A673 (cell line): Measurements from ENCODE around the gene UBE2L5. TPM values are rescaled to one million over a fixed set of nuclear protein-coding genes. Genes with fewer than 3 reads are reported as not detected.

ENCODE experiments used
- BruUV-seq: library from RNA; stranded (reverse); fragments of 400-500 nt; replicated peaks from 2 replicates; lab custom pipeline; 2021; lab: Mats Ljungman, UMichigan
- CTCF ChIA-PET: fragments of 300-600 bp; sonication (Branson Sonifier 250); formaldehyde crosslinking; loops from one replicate; lab custom pipeline; 2022; ENCODE audit warnings: antibody characterized with exemption; lab: Charles Lee
- POLR2A ChIA-PET: fragments of 300-600 bp; sonication (Branson Sonifier 250); formaldehyde crosslinking; loops from one replicate; lab custom pipeline; 2022; ENCODE audit warnings: antibody characterized with exemption; ENCODE audit not compliant: low non-redundant PET; lab: Charles Lee
- DNase-seq: peaks from one replicate; pipeline ENCODE4 v3.0.0-alpha.2; 2015; ENCODE audit warnings: low spot score
- H3K27ac ChIP-seq: fragments of 200-600 bp; sonication (generic); 2 replicates; pipeline ENCODE4 v1.5.1; 2016; ENCODE audit warnings: mixed run types, low read depth, mild to moderate bottlenecking, mixed read lengths, antibody characterized with exemption, low read length; ENCODE audit not compliant: poor library complexity, severe bottlenecking
- H3K27me3 ChIP-seq: fragments of 200-600 bp; sonication (generic); replicated peaks from 2 replicates; pipeline ENCODE4 v1.6.1; 2017; ENCODE audit warnings: mixed run types, low read depth, mild to moderate bottlenecking, mixed read lengths, antibody characterized with exemption, low read length; ENCODE audit not compliant: insufficient read depth, poor library complexity
- H3K36me3 ChIP-seq: fragments of 200-600 bp; sonication (generic); 2 replicates; pipeline ENCODE4 v1.6.1; 2016; ENCODE audit warnings: mixed run types, mild to moderate bottlenecking, mixed read lengths, antibody characterized with exemption, low read length; ENCODE audit not compliant: insufficient read depth, poor library complexity, severe bottlenecking
- H3K4me1 ChIP-seq: fragments of 200-600 bp; sonication (generic); 2 replicates; pipeline ENCODE4 v1.6.1; 2017; ENCODE audit warnings: mixed run types, mild to moderate bottlenecking, mixed read lengths, antibody characterized with exemption, low read length; ENCODE audit not compliant: insufficient read depth, poor library complexity, severe bottlenecking
- H3K4me3 ChIP-seq: fragments of 200-600 bp; sonication (generic); 2 replicates; pipeline ENCODE4 v1.5.1; 2016; ENCODE audit warnings: low read depth, mixed run types, mild to moderate bottlenecking, mixed read lengths, low read length; ENCODE audit not compliant: poor library complexity, severe bottlenecking
- H3K9me3 ChIP-seq: fragments of 200-600 bp; sonication (generic); 2 replicates; pipeline ENCODE4 v1.6.1; 2016; ENCODE audit warnings: mixed run types, low read depth, mild to moderate bottlenecking, mixed read lengths, antibody characterized with exemption, low read length; ENCODE audit not compliant: poor library complexity, severe bottlenecking
- EZH2 ChIP-seq: fragments of 200-600 bp; sonication (generic); IDR thresholded peaks from 2 replicates; pipeline ENCODE4 v1.6.1; 2017; ENCODE audit warnings: borderline replicate concordance, low read depth, mild to moderate bottlenecking, mixed read lengths, antibody characterized with exemption, low read length; ENCODE audit not compliant: poor library complexity, severe bottlenecking
- intact Hi-C: fragments of 100-400 bp; cut with micrococcal nuclease; formaldehyde crosslinking; loops from one replicate; pipeline ENCODE4 v1.10.0; 2022; ENCODE audit not compliant: unreplicated experiment
- total RNA-seq: library from RNA; stranded (reverse); gene quantifications from 2 replicates; pipeline ENCODE4 v1.2.3, GENCODE V29; 2021
- TF ChIP-seq, protein P1 (sequence below): fragments of 300-800, 200-600 bp; sonication (generic); conservative IDR thresholded peaks from 2 replicates; pipeline ENCODE4 v1.5.1; 2017; ENCODE audit warnings: low read depth, mild to moderate bottlenecking, antibody characterized with exemption, low read length, moderate library complexity, mixed read lengths

Gene UBE2L5
- total RNA-seq, 1 experiment from 2014 or later: 0.21 TPM

DNA sequence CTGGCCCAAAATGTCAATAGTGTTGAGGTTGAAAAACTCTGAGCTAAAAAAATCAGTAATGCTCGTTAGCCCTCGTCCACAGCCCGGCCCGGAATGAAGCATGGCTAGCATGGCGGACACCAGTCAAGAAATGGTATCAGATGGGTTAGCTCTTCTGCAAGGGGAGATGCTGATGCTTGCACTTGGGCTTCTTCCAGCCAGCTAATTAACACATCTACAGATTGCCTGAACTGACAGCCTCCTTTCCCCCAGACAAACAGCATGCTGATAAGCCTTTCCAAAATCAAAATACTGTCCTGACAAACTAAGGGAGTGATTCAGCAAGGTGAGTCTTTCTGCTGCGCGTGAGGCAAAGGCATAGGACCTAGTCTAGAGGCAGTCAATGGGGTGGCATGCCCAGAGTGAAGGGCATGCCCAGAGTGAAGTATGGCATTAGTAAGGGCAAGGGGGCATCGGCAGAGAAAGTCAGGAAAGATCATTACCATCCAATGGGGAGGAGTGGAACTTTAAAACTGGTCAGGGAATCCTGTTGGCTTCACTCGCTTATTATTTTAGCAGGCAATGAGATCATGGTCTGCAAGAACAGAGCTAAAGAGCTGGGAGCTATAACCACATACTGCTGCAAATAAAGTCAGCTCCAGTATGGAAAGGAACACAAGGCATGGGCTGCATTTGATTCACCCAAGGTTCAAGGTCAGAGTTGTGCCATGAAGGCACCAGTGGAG is 30.2 kb upstream of the UBE2L5 start:
- Histone ChIP-seq H3K36me3 (no peaks in the 10 kb centered on the region), H3K9me3 (no peaks in the 10 kb centered on the region), H3K27me3 (no peaks in the 10 kb centered on the region), H3K27ac (no peak overlapping the region), H3K4me1 (peaks cover 14% of the 10 kb centered on the region), H3K4me3 (no peak overlapping the region)
- intact Hi-C loops: no loop called here
- DNase-seq: no peak
- ChIA-PET CTCF (no interaction called here), POLR2A (interaction anchor here (0.6 kb wide), 1 partner anchor 17 kb away, joined by 4 read pairs; no protein-coding TSS in a partner anchor)
- no TSS peak for BruUV-seq
- TF ChIP-seq, protein P1, sequence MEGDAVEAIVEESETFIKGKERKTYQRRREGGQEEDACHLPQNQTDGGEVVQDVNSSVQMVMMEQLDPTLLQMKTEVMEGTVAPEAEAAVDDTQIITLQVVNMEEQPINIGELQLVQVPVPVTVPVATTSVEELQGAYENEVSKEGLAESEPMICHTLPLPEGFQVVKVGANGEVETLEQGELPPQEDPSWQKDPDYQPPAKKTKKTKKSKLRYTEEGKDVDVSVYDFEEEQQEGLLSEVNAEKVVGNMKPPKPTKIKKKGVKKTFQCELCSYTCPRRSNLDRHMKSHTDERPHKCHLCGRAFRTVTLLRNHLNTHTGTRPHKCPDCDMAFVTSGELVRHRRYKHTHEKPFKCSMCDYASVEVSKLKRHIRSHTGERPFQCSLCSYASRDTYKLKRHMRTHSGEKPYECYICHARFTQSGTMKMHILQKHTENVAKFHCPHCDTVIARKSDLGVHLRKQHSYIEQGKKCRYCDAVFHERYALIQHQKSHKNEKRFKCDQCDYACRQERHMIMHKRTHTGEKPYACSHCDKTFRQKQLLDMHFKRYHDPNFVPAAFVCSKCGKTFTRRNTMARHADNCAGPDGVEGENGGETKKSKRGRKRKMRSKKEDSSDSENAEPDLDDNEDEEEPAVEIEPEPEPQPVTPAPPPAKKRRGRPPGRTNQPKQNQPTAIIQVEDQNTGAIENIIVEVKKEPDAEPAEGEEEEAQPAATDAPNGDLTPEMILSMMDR: no peak
- no peak for TF ChIP-seq EZH2

DNA sequence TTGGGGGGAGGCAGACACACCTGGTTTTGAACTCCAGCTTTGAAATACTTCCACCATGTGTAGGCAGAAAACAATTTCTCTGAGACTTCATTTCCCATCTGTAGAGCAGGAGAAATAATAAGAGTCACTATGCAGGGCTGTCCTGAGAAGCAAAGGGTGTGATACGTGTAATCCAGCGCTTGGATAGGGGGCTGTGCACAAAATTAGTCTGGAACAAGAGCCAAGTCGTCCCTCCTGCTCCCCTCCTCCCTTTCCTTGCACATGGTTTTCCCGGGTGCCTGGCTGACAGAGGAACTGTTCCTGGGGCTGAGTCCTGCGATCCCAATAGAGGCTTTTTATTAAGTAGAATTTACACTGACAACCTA is 29.6 kb upstream of the UBE2L5 start:
- H3K9me3 ChIP-seq: no peaks in the 10 kb centered on the region
- peaks cover 14% of the 10 kb centered on the region for H3K4me1 ChIP-seq
- H3K4me3 ChIP-seq: no peak overlapping the region
- TF ChIP-seq, protein P1: no peak
- TF ChIP-seq EZH2: no peak
- no peaks in the 10 kb centered on the region for H3K27me3 ChIP-seq
- POLR2A ChIA-PET: no interaction called here
- H3K36me3 ChIP-seq: no peaks in the 10 kb centered on the region
- H3K27ac ChIP-seq: no peak overlapping the region
- CTCF ChIA-PET: no interaction called here
- BruUV-seq: no TSS peak
- intact Hi-C loops: no loop called here
- DNase-seq: no peak

DNA sequence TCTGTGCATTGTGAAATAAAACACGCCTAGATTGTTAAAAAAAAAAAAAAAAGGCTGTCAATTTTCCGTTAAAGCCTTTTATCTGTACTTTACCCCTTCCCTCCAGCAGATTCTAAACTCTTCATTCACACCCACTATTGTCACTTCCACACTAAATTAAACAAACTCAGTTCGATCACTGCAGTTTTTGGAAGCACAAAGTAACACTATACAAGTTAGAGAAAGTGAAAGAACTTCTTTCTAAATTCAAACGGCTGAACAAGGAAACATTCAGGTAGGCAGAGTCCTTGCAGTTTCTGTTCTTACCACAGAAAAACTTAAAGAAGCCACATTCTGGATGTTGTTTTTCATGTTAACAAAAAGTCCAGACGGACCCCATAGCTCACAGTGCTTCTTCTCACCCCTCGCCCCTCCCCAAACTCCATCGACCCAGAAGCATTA is 27.5 kb upstream of the UBE2L5 start:
- Histone ChIP-seq H3K27me3 (no peaks in the 10 kb centered on the region), H3K9me3 (no peaks in the 10 kb centered on the region), H3K27ac (peak overlapping the region; percentile 80), H3K4me1 (peaks cover 14% of the 10 kb centered on the region), H3K4me3 (peak overlapping the region; percentile 44), H3K36me3 (no peaks in the 10 kb centered on the region)
- ChIA-PET CTCF (interaction anchor here (1.7 kb wide), 1 partner anchor 262 kb away, joined by 6 read pairs; no protein-coding TSS in a partner anchor), POLR2A (interaction anchor here (0.7 kb wide), 1 partner anchor 86 kb away, joined by 4 read pairs; no protein-coding TSS in a partner anchor)
- TSS peak; percentile 78 for BruUV-seq
- TF ChIP-seq, protein P1: no peak
- TF ChIP-seq EZH2: no peak
- intact Hi-C loops: loop anchor here (5.0 kb wide), 1 partner anchor 87 kb away; the partner anchor contains the start of gene KATNAL1
- DNase-seq: no peak
